Measurements from ENCODE around the gene NAV1.
A peak's percentile ranks its signal among the peaks of the same experiment; 100 is the strongest.
"Not testable (repeated sequence)": the region's sequence is repeated elsewhere in the genome, so short reads cannot be mapped to it uniquely, and the experiment has no call there.

NAV1 gene

GRCh38 chr1:201545851-201546492 lies 7.0 kb downstream of the NAV1 start:
- DNase-seq (ENCODE audit: low read depth, low spot score), result no peak

- DNase-seq (ENCODE audit: low read depth, low spot score), result not testable (repeated sequence)
These were observed 10.6 kb downstream of the NAV1 start for GRCh38 chr1:201549522-201549921.

GRCh38 chr1:201551096-201551495 lies 12.2 kb downstream of the NAV1 start:
- DNase-seq (ENCODE audit: low read depth, low spot score), result no peak

- no peak for DNase-seq (ENCODE audit: low read depth, low spot score)
These were observed 13.2 kb downstream of the NAV1 start for GRCh38 chr1:201551877-201552731.

- DNase-seq (ENCODE audit: low read depth, low spot score), result no peak
These were observed 14.0 kb downstream of the NAV1 start for GRCh38 chr1:201552941-201553351.

- no peak for DNase-seq (ENCODE audit: low read depth, low spot score)
These were observed 14.7 kb downstream of the NAV1 start for GRCh38 chr1:201553496-201554189.

- DNase-seq (ENCODE audit: low read depth, low spot score), result no peak
These were observed 15.3 kb downstream of the NAV1 start for GRCh38 chr1:201554190-201554600.

- DNase-seq (ENCODE audit: low read depth, low spot score), result no peak
These were observed 16.1 kb downstream of the NAV1 start for GRCh38 chr1:201554789-201555592.

- no peak for DNase-seq (ENCODE audit: low read depth, low spot score)
These were observed 16.6 kb downstream of the NAV1 start for GRCh38 chr1:201555593-201555945.

GRCh38 chr1:201556841-201557571 lies 18.1 kb downstream of the NAV1 start:
- DNase-seq (ENCODE audit: low read depth, low spot score), result no peak

- DNase-seq (ENCODE audit: low read depth, low spot score), result no peak
These were observed 18.6 kb downstream of the NAV1 start for GRCh38 chr1:201557572-201557958.

GRCh38 chr1:201559679-201560162 lies 20.8 kb downstream of the NAV1 start:
- peak; percentile 13 for DNase-seq (ENCODE audit: low read depth, low spot score)

- DNase-seq (ENCODE audit: low read depth, low spot score), result no peak
These were observed 21.6 kb downstream of the NAV1 start for GRCh38 chr1:201560328-201561194.

- no peak for DNase-seq (ENCODE audit: low read depth, low spot score)
These were observed 22.3 kb downstream of the NAV1 start for GRCh38 chr1:201561195-201561564.

- no peak for DNase-seq (ENCODE audit: low read depth, low spot score)
These were observed 22.7 kb downstream of the NAV1 start for GRCh38 chr1:201561601-201562000.

- no peak for DNase-seq (ENCODE audit: low read depth, low spot score)
These were observed 23.3 kb downstream of the NAV1 start for GRCh38 chr1:201562257-201562656.

- DNase-seq (ENCODE audit: low read depth, low spot score), result no peak
These were observed 23.9 kb downstream of the NAV1 start for GRCh38 chr1:201562659-201563405.

GRCh38 chr1:201563406-201563780 lies 24.5 kb downstream of the NAV1 start:
- DNase-seq (ENCODE audit: low read depth, low spot score), result no peak

- no peak for DNase-seq (ENCODE audit: low read depth, low spot score)
These were observed 25.0 kb downstream of the NAV1 start for GRCh38 chr1:201563941-201564340.
